ENCODE data around the gene AKR1C8. TPM values are rescaled to one million over a fixed set of nuclear protein-coding genes. Genes with fewer than 3 reads are reported as not detected.

Gene AKR1C8
- total and polyA plus RNA-seq, 2 of the 13 experiments (the other 11 are each of a cell fraction or from before 2014, with no cell fraction given): 0.12 TPM; not detected in 1

DNA sequence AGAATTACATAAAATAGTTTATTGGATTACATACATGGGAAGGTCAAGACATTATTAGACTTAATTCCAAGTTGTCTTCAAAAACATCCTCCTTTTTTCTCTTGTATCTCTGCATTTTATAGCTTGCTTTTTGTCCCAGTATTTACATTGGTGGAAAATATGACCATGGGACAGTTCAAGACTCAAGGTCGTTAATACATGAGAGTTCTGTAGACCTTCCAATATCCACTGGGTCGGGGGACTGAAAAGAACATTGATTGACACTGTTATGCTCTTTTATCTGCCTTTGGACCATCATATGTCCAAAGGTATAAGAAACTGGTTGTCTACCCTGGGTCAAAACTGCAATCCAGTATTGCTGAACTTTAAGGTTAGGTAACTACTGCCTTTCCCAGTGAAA is 48.4 kb upstream of the AKR1C8 start (continued):
- no peak for TF ChIP-seq SOX13 (IDR thresholded peaks at IDR 0.05)
- peak in 1 of 2 experiments; percentile 26; a peak in 1 of 4 replicates for TF ChIP-seq SOX13 (CRISPR knock-in tag; conservative IDR thresholded peaks at IDR 0.05 in 1 of 2, IDR thresholded peaks at IDR 0.05 in 1 of 2)
- TF ChIP-seq KAT8 (CRISPR knock-in tag; IDR thresholded peaks at IDR 0.05): no peak
- TF ChIP-seq ZNF713 (CRISPR knock-in tag; IDR thresholded peaks at IDR 0.05): no peak
- no peak for TF ChIP-seq ZNF839 (CRISPR knock-in tag; IDR thresholded peaks at IDR 0.05; ENCODE audit: borderline replicate concordance)
- TF ChIP-seq, protein P1, sequence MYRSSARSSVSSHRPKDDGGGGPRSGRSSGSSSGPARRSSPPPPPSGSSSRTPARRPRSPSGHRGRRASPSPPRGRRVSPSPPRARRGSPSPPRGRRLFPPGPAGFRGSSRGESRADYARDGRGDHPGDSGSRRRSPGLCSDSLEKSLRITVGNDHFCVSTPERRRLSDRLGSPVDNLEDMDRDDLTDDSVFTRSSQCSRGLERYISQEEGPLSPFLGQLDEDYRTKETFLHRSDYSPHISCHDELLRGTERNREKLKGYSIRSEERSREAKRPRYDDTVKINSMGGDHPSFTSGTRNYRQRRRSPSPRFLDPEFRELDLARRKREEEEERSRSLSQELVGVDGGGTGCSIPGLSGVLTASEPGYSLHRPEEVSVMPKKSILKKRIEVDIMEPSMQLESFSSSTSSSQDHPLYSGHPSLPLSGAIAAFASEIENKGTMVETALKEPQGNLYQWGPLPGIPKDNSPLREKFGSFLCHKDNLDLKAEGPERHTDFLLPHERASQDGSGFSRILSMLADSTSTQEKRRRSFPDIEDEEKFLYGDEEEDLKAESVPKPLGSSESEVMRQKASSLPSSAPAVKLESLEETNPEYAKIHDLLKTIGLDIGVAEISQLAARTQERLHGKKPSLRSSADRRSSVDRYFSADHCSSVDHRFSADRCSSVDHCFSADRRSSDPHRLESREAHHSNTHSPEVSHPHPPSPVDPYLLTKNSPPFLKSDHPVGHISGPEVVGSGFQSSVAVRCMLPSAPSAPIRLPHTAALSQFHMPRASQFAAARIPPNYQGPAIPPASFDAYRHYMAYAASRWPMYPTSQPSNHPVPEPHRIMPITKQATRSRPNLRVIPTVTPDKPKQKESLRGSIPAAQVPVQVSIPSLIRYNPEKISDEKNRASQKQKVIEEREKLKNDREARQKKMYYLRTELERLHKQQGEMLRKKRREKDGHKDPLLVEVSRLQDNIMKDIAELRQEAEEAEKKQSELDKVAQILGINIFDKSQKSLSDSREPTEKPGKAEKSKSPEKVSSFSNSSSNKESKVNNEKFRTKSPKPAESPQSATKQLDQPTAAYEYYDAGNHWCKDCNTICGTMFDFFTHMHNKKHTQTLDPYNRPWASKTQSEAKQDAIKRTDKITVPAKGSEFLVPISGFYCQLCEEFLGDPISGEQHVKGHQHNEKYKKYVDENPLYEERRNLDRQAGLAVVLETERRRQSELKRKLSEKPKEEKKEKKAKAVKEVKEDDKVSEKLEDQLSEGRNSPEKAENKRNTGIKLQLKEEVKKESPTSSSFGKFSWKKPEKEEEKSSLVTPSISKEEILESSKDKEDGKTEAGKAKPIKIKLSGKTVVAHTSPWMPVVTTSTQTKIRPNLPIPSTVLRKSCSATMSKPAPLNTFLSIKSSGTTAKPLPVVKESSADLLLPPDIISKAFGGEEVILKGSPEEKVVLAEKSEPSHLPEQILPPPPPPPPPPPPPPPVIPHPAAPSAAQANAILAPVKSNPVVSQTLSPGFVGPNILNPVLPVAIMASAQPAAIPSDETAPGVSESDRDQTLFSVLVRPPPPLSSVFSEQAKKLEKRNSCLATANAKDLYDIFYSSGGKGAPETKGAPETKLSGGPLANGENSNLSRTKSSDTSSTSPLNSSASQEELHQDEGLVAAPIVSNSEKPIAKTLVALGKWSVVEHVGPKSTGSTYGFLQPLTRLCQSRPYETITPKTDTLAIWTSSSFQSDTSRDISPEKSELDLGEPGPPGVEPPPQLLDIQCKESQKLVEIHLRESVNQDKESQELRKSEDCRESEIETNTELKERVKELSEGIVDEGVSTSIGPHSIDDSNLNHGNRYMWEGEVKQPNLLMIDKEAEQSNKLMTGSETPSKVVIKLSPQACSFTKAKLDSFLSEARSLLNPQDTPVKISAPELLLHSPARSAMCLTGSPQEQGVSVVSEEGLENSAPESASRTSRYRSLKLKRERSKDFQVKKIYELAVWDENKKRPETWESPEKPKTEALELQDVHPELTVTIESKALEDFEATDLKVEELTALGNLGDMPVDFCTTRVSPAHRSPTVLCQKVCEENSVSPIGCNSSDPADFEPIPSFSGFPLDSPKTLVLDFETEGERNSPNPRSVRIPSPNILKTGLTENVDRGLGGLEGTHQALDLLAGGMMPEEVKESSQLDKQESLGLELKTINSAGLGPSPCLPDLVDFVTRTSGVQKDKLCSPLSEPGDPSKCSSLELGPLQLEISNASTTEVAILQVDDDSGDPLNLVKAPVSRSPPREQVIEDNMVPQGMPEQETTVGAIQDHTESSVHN (CRISPR knock-in tag; IDR thresholded peaks at IDR 0.05): no peak
- peak; percentile 33; the same call in 1 of the 2 replicates for TF ChIP-seq ZNF644 (CRISPR knock-in tag; IDR thresholded peaks at IDR 0.05; ENCODE audit: low read depth)
- TF ChIP-seq, protein P2, sequence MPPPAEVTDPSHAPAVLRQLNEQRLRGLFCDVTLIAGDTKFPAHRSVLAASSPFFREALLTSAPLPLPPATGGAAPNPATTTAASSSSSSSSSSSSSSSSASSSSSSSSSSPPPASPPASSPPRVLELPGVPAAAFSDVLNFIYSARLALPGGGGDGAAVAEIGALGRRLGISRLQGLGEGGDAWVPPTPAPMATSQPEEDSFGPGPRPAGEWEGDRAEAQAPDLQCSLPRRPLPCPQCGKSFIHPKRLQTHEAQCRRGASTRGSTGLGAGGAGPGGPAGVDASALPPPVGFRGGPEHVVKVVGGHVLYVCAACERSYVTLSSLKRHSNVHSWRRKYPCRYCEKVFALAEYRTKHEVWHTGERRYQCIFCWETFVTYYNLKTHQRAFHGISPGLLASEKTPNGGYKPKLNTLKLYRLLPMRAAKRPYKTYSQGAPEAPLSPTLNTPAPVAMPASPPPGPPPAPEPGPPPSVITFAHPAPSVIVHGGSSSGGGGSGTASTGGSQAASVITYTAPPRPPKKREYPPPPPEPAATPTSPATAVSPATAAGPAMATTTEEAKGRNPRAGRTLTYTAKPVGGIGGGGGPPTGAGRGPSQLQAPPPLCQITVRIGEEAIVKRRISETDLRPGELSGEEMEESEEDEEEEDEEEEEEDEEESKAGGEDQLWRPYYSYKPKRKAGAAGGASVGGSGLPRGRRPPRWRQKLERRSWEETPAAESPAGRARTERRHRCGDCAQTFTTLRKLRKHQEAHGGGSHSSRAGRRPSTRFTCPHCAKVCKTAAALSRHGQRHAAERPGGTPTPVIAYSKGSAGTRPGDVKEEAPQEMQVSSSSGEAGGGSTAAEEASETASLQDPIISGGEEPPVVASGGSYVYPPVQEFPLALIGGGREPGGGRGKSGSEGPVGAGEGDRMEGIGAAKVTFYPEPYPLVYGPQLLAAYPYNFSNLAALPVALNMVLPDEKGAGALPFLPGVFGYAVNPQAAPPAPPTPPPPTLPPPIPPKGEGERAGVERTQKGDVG (CRISPR knock-in tag; IDR thresholded peaks at IDR 0.05; ENCODE audit: borderline replicate concordance): no peak
- peak; percentile 53; the same call in 1 of the 2 replicates for TF ChIP-seq GATAD2A (CRISPR knock-in tag; IDR thresholded peaks at IDR 0.05)
- peak; percentile 56 for TF ChIP-seq FOXA3 (CRISPR knock-in tag; IDR thresholded peaks at IDR 0.05)
- TF ChIP-seq, protein P3, sequence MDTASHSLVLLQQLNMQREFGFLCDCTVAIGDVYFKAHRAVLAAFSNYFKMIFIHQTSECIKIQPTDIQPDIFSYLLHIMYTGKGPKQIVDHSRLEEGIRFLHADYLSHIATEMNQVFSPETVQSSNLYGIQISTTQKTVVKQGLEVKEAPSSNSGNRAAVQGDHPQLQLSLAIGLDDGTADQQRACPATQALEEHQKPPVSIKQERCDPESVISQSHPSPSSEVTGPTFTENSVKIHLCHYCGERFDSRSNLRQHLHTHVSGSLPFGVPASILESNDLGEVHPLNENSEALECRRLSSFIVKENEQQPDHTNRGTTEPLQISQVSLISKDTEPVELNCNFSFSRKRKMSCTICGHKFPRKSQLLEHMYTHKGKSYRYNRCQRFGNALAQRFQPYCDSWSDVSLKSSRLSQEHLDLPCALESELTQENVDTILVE (CRISPR knock-in tag; IDR thresholded peaks at IDR 0.05): 0 out of 2 replicates have a peak, but pooled peaks have one; percentile 21
- TF ChIP-seq, protein P4, sequence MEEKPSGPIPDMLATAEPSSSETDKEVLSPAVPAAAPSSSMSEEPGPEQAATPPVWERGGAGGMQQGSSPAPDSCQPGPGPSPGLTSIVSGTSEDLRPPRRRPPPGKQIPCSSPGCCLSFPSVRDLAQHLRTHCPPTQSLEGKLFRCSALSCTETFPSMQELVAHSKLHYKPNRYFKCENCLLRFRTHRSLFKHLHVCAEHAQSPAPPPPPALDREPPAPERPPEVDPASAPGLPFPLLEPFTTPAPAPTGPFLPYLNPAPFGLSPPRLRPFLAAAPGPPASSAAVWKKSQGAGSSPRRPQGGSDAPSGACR (CRISPR knock-in tag; IDR thresholded peaks at IDR 0.05): no peak
- no peak for TF ChIP-seq ZSCAN12 (CRISPR knock-in tag; IDR thresholded peaks at IDR 0.05)
- 0 out of 2 replicates have a peak, but pooled peaks have one; percentile 39 for TF ChIP-seq ZSCAN9 (CRISPR knock-in tag; IDR thresholded peaks at IDR 0.05; ENCODE audit: borderline replicate concordance)
- 0 out of 2 replicates have a peak, but pooled peaks have one; percentile 17 for TF ChIP-seq NCOR1 (IDR thresholded peaks at IDR 0.05; ENCODE audit: borderline replicate concordance, low read length)

Data from HepG2 (cell line).